NCI-H1417 treated with DMSO at 0.1 percent for 48 hours (cell line): ENCODE results near the gene PTBP1.

Experiments used
- DNase-seq: peaks from one replicate; lab custom pipeline; 2025; lab: John Stamatoyannopoulos, UW

The PTBP1 gene

DNA sequence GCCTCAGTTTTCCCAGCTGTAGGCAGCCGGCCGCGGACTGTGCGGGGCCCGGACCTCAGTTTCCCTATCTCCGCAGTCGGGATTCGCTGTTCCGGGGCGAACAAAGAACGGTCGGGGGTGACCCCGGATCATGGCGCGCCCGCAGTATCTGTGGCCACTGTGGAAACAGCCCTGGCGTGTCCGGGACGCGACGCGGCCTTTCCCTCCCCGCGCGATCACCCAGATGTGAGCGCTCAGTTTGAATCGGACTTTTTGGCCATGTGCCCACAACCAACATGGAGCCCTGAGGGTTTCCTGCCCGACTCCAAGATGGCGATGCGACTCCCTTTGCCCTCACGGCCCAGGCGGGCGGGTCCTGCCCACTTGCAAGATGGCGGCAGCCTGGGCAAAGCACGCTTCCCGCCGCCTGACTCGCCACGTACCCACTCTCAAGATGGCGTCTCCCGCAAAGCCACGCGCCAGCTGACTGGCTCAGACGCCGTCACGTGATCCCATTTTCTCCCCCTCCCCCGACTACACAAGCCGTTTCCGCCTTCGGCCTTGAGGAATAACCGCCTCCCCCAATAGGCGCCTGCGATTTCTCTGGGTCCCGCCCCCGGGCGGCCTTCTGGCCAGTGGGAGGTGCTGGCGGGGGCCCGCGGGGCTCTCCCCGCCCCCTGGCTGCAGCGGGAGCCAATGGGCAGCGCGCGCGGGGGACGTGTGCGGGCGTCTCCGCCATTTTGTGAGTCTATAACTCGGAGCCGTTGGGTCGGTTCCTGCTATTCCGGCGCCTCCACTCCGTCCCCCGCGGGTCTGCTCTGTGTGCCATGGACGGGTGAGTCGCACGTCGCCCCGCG, at the start of gene PTBP1:
TSS of gene PTBP1 (plus strand) at position 761 of the 836 bp plus-strand sequence. CDS start at position 807, 46 bp downstream.
- DNase-seq, result peak; percentile 100

DNA sequence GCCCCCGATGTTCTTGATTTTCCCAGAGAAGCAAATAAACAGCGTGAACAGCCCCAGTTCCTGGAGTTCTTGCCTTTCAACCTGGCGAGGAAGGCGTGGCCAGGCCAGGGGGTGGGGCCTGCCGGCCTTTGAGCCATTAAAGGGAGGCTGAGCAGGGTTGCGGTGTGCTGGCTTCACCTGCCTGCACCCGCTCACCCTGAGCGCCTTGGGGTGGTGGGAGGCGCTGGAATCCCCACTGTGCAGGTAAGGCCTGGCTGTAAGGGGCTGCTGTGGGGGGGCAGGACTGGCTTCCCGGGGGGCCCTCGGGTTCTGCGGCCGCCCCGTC, 49.0 kb upstream of the PTBP1 start:
- DNase-seq, result no peak

DNA sequence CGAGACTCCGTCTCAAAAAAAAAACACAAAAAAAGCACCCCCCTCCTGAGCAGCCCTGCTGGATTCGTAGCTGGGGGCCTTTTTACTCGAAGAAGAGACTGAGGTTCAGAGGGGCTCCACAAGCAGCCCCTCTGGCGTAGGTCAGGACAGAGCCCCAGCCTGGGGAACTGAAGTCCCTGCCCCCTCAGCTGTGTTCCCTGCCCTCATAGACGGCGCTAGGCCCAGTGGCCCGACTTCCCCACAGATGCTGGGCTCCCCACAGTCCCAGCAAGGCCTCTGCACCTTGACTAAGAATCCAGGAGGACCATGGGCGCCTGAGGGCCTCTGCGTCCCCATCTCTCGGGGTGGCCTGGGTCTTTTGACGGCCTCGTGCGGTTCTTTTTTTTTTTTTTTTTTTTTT, 47.4 kb upstream of the PTBP1 start:
- no peak for DNase-seq

DNA sequence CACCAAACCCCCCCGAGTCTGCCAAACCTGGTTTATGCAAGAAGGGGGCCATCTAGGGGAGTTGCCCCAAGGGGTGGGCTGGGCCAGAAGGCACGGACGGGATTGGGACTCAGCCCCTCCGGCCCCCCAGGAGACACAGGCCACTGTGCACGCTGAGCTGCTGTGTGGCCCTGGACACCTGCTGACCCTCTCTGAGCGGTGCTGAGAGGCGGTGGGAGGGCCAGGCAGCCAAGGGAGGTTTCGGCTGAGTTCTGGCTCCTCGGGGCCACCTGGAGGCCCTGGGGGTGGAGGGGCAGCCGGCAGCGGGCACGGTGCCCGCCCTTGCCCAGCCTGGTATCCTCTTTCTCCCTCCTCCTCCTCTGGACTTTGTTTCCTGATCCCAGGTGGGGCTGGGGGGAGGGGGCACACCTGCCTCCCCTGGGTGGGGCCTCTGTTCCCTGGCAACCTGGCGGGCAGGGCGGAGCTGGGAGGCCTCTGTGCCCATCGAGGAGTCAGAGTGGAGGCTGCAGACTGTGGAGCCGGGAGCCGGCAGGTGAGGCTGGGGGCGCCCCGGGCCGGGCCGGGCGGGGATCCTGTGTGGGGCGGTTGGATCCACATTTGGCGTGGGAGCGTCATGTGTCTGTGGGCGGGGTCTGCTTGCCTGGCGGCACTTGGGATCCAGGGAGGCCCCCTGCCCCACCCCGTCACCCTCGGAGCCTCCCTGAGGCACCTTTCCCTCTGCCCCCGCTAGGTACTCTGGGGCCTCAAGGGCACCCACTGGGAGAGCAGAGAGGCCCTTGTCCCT, 46.4 kb upstream of the PTBP1 start, which contains the start of gene MISP:
TSS of gene MISP (plus strand) at position 473 of the 784 bp plus-strand sequence. CDS start 5,835 bp downstream, outside the sequence.
- peak; percentile 65 for DNase-seq

DNA sequence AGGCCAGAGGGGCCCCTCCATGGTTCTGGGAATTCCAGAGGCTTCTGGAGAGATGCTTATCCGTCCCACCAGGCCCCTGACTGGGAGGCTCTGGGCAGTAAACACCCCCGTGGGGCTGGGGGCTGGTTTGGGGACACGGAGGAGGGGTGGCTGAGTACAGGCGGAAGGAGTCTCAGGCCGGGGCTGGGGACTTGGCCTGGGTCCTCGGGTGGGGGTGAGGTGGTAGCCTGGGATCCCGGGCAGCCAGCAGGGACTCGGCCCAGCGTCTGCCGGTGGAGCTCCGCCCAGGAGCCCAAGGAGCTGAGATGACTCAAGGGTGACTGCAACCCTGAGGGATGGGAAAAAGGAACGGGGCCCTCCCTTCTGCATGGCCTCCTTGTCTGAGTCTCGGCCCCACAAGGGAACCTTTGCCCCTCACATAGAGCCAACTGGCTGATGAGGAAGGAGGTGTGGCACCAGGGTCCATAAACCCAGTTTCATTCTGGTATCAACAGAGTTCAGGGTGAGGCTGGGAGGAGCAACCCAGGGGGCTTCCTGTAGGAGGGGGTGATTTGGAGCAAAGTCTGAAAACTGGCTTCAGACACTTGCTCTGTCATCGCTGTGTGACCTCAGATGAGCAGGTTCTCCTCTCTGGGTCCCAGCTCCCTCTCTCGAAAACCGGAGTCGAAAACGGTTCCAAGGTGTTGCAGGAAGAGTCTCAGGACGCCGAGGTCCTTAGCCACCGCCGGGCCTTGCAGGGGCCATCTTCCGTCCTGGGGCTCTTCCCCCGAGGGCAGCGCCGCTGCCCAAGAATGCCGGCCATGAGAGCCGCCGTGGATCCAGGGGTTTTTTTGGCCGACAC, 45.5 kb upstream of the PTBP1 start:
- no peak for DNase-seq

DNA sequence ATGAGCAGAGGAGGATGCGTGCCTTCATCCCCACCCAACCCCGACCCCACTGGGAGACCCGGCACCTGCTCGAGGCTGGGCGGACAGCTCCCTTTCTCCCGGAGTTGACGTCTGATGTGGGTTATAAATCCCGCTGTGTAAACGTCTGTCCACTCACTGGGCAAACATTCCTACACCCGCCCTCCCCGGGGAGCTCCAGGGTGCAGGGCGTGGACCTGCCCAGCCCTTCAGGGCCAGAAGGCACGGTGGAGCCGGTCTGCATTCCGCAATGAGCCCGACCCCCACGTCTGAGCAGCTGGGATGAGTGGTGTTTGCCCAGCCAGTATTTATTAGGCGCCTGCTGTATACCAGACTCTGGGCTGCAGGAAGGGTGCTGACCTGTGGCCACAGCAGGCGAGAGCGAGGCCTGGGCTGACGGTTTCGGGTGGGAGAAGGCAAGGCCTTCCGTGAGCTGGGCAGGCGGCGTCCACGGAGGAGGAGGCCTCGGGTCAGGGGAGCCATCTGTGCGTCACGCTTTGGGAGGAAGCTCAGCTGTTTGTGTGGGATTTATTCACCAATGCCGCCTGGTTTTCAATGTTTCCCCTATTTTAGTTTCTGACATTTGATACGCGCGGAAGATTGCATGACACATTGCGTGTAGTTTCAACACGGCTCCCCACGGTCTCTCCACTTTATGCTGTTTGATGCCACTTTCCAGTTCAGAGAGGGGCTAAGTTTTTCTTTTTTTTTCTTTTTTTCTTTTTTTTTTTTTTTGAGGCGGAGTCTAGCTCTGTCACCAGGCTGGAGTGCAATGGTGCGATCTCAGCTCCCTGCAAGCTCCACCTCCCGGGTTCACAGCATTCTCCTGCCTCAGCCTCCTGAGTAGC, 44.4 kb upstream of the PTBP1 start:
- DNase-seq, result peak; percentile 9

DNA sequence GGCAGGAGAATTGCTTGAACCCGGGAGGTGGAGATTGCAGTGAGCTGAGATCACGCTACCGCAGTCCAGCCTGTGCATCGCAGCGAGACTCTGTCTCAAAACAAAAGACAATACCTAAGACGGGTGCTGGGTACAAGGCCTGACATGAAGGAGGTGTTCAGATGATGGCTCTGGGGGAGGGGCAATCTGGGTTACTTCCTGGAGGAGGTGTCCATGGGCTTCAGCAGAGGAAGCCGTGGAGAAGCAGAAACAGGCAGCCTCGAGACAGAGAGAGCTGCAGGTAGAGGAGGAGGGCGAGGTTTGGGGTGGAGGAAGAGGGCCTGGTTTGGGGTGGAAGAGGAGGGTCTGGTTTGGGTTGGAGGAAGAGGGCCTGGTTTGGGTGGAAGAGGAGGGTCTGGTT, 42.7 kb upstream of the PTBP1 start:
- DNase-seq, result no peak

DNA sequence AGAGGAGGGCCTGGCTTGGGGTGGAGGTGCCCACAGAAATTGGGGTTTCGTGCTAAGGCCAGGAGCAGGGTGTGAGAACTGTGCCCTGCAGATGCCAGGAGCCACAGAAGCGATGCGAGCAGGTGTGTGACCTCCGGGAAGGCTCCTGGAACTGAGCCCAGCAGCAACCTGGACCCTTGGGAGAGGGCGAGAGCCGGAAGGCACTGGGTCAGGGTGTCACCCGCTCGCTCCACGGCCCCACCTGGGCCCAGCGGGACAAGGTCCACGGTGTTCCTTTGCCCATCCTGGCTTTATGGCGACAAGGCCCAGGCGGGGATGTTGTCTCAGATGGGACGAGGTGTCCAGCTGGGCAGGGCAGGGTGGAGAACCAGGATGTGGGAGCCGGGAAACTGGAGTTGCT, 42.2 kb upstream of the PTBP1 start:
- DNase-seq, result no peak

DNA sequence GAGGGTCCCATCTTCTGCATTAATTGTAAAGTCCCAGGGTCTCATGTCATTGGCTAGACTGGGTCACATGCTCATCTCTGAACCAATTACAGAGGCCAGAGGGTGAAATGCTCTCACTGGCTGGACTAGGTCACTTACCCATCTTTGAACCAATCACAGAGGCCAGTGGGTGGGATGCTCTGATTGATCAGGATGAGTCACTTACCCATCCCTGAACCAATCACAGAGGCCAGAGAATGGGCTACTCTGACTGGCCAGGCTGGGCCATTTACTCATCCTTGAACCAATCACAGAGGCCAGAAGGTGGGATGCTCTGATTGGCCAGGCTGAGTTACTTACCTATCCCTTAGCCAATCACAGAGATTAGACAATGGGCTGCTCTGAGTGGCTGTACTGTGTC, 41.0 kb upstream of the PTBP1 start:
- no peak for DNase-seq

DNA sequence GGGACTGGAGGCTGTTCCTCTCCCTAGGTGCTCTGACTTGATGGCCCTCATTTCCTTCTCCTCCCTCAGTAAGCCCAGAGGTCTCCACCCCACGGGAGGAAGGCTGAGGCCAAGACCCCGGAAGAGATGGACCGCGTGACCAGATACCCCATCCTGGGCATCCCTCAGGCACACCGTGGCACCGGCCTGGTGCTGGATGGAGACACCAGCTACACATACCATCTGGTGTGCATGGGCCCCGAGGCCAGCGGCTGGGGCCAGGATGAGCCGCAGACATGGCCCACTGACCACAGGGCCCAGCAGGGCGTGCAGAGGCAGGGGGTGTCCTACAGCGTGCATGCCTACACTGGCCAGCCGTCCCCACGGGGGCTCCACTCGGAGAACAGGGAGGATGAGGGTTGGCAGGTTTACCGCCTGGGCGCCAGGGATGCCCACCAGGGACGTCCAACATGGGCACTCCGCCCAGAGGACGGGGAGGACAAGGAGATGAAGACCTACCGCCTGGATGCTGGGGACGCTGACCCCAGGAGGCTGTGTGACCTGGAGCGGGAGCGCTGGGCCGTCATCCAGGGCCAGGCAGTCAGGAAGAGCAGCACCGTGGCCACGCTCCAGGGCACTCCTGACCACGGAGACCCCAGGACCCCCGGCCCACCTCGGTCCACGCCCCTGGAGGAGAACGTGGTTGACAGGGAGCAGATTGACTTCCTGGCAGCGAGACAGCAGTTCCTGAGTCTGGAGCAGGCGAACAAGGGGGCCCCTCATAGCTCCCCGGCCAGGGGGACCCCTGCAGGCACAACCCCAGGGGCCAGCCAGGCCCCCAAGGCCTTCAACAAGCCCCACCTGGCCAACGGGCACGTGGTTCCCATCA, 40.2 kb upstream of the PTBP1 start:
- no peak for DNase-seq

DNA sequence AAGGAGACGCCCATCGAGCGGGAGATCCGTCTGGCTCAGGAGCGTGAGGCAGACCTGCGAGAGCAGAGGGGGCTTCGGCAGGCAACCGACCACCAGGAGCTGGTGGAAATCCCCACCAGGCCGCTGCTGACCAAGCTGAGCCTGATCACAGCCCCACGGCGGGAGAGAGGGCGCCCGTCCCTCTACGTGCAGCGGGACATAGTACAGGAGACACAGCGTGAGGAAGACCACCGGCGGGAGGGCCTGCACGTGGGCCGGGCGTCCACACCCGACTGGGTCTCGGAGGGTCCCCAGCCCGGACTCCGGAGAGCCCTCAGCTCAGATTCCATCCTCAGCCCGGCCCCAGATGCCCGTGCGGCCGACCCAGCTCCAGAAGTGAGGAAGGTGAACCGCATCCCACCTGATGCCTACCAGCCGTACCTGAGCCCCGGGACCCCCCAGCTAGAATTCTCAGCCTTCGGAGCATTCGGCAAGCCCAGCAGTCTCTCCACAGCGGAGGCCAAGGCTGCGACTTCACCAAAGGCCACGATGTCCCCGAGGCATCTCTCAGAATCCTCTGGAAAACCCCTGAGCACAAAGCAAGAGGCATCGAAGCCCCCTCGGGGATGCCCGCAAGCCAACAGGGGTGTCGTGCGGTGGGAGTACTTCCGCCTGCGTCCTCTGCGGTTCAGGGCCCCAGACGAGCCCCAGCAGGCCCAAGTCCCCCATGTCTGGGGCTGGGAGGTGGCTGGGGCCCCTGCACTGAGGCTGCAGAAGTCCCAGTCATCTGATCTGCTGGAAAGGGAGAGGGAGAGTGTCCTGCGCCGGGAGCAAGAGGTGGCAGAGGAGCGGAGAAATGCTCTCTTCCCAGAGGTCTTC, 39.2 kb upstream of the PTBP1 start:
- DNase-seq, result no peak

DNA sequence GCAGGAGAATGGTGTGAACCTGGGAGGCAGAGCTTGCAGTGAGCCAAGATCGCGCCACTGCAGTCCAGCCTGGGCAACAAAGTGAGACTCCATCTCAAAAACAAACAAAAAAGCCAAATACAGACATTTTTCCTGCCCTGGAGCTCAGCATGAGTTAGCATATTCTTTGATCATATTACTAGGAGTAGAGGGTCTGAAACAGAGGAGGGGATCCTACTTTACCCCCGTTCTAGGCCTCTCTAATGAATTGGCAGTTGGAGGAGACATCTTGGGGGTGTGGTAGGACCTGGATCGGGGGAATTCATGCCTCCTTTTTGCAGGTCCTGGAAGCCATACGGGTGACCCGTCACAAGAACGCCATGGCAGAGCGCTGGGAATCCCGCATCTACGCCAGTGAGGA, 34.1 kb upstream of the PTBP1 start:
- DNase-seq, result no peak

DNA sequence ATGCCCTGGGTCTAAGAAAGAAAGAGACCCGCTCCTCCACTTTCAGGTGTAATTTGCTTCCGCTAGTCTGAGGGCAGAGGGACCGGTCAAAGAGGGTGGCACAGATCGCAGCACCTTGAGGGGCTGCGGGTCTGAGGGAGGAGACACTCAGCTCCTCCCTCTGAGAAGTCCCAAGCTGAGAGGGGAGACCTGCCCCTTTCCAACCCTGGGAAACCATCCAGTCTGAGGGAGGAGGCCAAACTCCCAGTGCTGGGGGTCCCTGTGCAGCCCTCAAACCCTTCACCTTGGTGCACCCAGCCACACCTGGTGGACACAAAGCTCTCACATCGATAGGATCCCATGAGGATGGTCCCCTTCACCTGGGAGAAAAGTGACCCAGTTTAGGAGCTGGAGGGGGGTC, 33.4 kb upstream of the PTBP1 start:
- no peak for DNase-seq

DNA sequence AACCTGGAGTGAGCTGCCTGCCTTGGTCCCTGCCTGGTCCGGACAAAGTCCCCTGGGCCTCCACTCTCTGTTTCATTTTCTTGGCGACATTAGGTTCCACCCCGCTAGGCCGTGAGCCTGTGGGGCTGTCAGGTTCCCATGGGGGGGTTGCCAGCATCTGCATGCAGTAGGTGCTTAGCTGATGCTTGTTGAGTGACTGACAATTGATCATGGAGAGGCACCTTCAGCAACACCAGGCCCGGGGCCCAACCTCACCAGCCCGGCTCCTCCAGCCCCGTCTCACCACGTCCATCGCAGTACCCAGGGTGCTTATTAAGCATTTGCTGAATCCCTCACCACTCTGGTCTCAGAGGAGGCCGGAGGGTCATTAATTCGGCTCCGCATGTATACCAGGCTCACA, 33.0 kb upstream of the PTBP1 start:
- no peak for DNase-seq

DNA sequence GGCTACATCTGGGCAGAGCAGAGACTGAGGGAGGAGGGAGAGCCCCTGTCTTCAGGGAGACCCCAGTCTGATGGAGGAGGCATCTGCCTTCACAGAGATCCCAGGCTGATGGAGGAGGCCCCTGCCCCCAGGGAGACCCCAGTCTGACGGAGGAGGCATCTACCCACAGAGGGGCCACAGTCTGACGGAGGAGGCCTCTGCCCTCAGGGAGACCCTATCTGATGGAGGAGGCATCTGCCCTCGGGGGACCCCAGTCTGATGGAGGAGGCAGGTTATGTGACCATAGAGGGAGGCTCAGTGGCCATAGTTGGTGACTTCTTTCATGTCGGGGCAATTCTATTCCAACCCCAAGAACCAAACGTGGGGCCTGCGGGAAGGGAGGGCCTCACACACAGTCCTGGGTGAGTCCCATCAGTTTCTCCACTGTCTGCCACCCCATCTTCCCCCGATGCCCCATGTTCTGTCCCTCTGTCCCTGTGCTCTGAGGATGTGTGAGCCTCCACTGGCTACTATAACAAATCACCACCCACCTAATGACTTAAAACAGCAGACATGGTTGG, 32.0 kb upstream of the PTBP1 start:
- DNase-seq, result no peak

DNA sequence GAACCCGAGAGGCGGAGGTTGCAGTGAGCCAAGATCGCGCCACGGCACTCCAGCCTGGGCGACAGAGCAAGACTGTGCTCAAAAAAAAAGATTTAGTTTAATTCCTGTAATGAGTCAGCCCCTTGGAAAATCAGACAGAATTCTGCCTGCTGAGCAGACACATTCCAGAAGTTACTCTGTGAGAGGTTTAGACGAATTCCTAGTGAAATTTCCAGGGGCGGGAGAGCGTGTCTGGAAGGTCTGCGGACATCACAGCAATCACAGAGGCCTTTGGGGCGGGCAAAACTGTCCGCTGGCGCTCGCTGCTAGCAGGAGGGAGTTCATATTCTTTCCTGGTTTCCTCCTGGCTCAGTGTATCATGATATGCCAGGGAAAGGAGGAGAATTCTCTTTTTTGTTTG, 28.8 kb upstream of the PTBP1 start:
- no peak for DNase-seq

DNA sequence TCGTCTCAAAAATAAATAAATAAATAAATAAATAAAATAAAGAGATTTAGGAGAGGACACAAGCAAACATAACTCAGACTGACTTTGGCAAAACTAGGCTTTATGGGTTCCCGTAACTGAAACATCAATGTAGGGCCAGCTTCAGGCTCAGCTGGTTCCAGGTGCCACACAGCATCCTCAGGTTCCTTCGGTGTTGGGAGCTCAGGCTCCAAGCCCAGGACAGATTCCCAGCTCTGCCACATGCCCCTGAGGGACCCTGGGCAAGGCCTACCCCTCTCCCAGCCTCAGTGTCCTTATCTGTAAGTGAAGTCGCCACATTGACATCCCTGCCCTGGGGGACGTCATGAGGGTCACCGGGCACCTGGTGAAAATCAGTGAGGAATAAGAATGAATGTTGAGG, 27.6 kb upstream of the PTBP1 start:
- DNase-seq, result no peak

DNA sequence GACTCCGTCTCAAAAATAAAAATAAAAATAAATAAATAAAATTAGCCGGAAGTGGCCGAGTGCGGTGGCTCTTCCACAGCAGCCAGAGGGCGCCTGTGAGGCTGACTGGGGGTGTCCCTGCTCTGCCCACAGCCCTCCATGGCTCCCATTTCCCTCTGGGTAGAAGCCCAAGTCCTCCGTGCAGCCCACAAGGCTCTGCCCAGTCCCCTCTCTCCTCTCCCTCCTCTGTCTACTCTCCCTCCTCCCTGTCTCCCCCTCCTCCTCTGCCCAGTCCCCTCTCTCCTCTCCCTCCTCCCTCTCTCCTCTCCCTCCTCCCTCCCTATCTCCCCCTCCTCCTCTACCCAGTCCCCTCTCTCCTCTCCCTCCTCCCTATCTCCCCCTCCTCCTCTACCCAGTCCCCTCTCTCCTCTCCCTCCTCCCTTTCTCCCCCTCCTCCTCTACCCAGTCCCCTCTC, 25.9 kb upstream of the PTBP1 start:
- no peak for DNase-seq

DNA sequence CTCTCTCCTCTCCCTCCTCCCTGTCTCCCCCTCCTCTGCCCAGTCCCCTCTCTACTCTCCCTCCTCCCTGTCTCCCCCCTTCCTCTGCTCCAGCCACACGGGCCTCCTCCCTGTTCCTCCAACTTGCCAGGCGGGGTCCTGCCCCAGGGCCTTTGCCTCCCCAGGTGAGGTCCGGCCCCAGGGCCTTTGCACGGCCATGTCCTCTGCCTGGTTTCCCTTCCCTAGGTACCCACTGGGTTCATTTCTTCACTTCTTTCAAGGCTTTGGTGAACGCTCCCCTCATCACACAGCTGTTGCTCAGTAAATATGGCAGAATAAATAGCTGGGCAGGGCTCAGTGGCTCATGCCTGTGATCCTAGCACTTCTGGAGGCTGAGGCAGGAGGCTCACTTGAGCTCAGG, 25.2 kb upstream of the PTBP1 start:
- no peak for DNase-seq
